Measurements from ENCODE around the gene GHRHR. TPM values are rescaled to one million over a fixed set of nuclear protein-coding genes. Genes with fewer than 3 reads are reported as not detected.

GHRHR gene
- polyA plus RNA-seq, 3 donors = not detected

- Histone ChIP-seq H3K9me3 (replicated peaks in 1 of 2; ENCODE audit: control insufficient read depth in 1 of 2, insufficient read depth in 1 of 2, low read length in 2 of 2) (no peaks in the 10 kb centered on the region), H3K79me2 (ENCODE audit: insufficient read depth, low read length) (no peaks in the 10 kb centered on the region), H2AFZ (ENCODE audit: insufficient read depth, low read depth, low read length, poor library complexity, severe bottlenecking) (no peak overlapping the region), H3K27ac (ENCODE audit: low read depth in 1 of 2, low read length in 2 of 2) (no peak overlapping the region), H4K20me1 (ENCODE audit: insufficient read depth, low read length) (no peaks in the 10 kb centered on the region), H3K27me3 (ENCODE audit: control insufficient read depth in 2 of 2, insufficient read depth in 2 of 2, low read length in 2 of 2) (peaks cover 0 to 17% of the 10 kb centered on the region in 2 donors), H3K4me3 (replicated peaks in 1 of 3; ENCODE audit: low read depth in 2 of 3, low read length in 3 of 3) (no peak overlapping the region), H3K36me3 (replicated peaks in 1 of 2; ENCODE audit: control insufficient read depth in 1 of 2, insufficient read depth in 2 of 2, low read length in 2 of 2) (no peaks in the 10 kb centered on the region), H3K4me2 (replicated peaks; ENCODE audit: extremely low read depth, low read length, poor library complexity, severe bottlenecking) (no peak overlapping the region), H3K4me1 (ENCODE audit: control insufficient read depth in 1 of 2, insufficient read depth in 2 of 2, low read length in 2 of 2) (no peaks in the 10 kb centered on the region), H3K9ac (ENCODE audit: insufficient read depth, low read length, poor library complexity, severe bottlenecking) (no peak overlapping the region)
- Mint-ChIP-seq H3K36me3 (no peaks in the 10 kb centered on the region), H3K4me3 (no peak overlapping the region), H3K27ac (peak overlapping the region in 1 of 7 donors; percentile 46), H3K4me1 (no peaks in the 10 kb centered on the region), H3K27me3 (ENCODE audit: low read depth in 3 of 3) (peaks cover 7 to 27% (median 10%) of the 10 kb centered on the region in 3 donors), H3K9me3 (peaks cover 0 to 2% (median 0%) of the 10 kb centered on the region in 7 donors)
- intact Hi-C loops (cut with micrococcal nuclease) = no loop called here
- DNase-seq = no peak
- TF ChIP-seq CTCF (IDR thresholded peaks at IDR 0.05) = no peak
Measured at GRCh38 chr7:30936650-30937245, 27.0 kb upstream of the GHRHR start.

GRCh38 chr7:30937416-30937815 lies 26.3 kb upstream of the GHRHR start:
- DNase-seq = no peak
- no peak overlapping the region for H3K4me2 ChIP-seq (replicated peaks; ENCODE audit: extremely low read depth, low read length, poor library complexity, severe bottlenecking)
- Mint-ChIP-seq H3K27me3 (ENCODE audit: low read depth in 3 of 3) (peaks cover 6 to 29% (median 10%) of the 10 kb centered on the region in 3 donors), H3K27ac (no peak overlapping the region), H3K4me1 (no peaks in the 10 kb centered on the region), H3K9me3 (peaks cover 0 to 2% (median 0%) of the 10 kb centered on the region in 7 donors), H3K4me3 (no peak overlapping the region), H3K36me3 (no peaks in the 10 kb centered on the region)
- WGBS (ENCODE audit: insufficient coverage) = no CpG with 5 or more reads among the region's 3 CpGs
- H3K27me3 ChIP-seq (ENCODE audit: control insufficient read depth in 2 of 2, insufficient read depth in 2 of 2, low read length in 2 of 2) = peaks cover 0 to 17% of the 10 kb centered on the region in 2 donors
- H3K36me3 ChIP-seq (replicated peaks in 1 of 2; ENCODE audit: control insufficient read depth in 1 of 2, insufficient read depth in 2 of 2, low read length in 2 of 2) = no peaks in the 10 kb centered on the region
- H3K9me3 ChIP-seq (replicated peaks in 1 of 2; ENCODE audit: control insufficient read depth in 1 of 2, insufficient read depth in 1 of 2, low read length in 2 of 2) = no peaks in the 10 kb centered on the region
- H4K20me1 ChIP-seq (ENCODE audit: insufficient read depth, low read length) = no peaks in the 10 kb centered on the region
- no peak for TF ChIP-seq CTCF (IDR thresholded peaks at IDR 0.05)
- H3K4me1 ChIP-seq (ENCODE audit: control insufficient read depth in 1 of 2, insufficient read depth in 2 of 2, low read length in 2 of 2) = no peaks in the 10 kb centered on the region
- H3K79me2 ChIP-seq (ENCODE audit: insufficient read depth, low read length) = no peaks in the 10 kb centered on the region
- no peak overlapping the region for H3K27ac ChIP-seq (ENCODE audit: low read depth in 1 of 2, low read length in 2 of 2)
- no peak overlapping the region for H3K9ac ChIP-seq (ENCODE audit: insufficient read depth, low read length, poor library complexity, severe bottlenecking)
- no peak overlapping the region for H3K4me3 ChIP-seq (replicated peaks in 1 of 3; ENCODE audit: low read depth in 2 of 3, low read length in 3 of 3)
- intact Hi-C loops (cut with micrococcal nuclease) = no loop called here
- H2AFZ ChIP-seq (ENCODE audit: insufficient read depth, low read depth, low read length, poor library complexity, severe bottlenecking) = no peak overlapping the region

Data from CD14-positive monocyte (primary cell).